Panc1 (cell line): ENCODE measurements around the gene ATP5F1D. TPM values are rescaled to one million over a fixed set of nuclear protein-coding genes. Genes with fewer than 3 reads are reported as not detected.

Source experiments
- ATAC-seq: fragments of 200-7000 bp; cut with Tn5 transposase; 2 replicates; pipeline ENCODE4 v1.9.1; 2020; ENCODE audit warnings: mild to moderate bottlenecking, moderate library complexity
- BruUV-seq: library from RNA; stranded (reverse); fragments of 400-500 nt; replicated peaks from 2 replicates; lab custom pipeline; 2021; lab: Mats Ljungman, UMichigan
- CTCF ChIA-PET: fragments of 300-600 bp; sonication (Branson Sonifier 250); formaldehyde crosslinking; loops from one replicate; lab custom pipeline; 2022; ENCODE audit warnings: antibody characterized with exemption; lab: Charles Lee
- POLR2A ChIA-PET: fragments of 300-600 bp; sonication (Branson Sonifier 250); formaldehyde crosslinking; loops from one replicate; lab custom pipeline; 2022; ENCODE audit warnings: antibody characterized with exemption; lab: Charles Lee
- DNase-seq: peaks from one replicate; pipeline ENCODE4 v3.0.0-alpha.2; 2010; ENCODE audit warnings: low read depth, low spot score
- H3K27ac ChIP-seq: 2 replicates; pipeline ENCODE4 v1.5.1; 2011; ENCODE audit warnings: mild to moderate bottlenecking, low read length, inconsistent platforms
- H3K27me3 ChIP-seq: fragments of 200-500 bp; sonication (Bioruptor generic); 2 replicates; pipeline ENCODE4 v1.6.0; 2014; ENCODE audit warnings: low read length, inconsistent platforms; ENCODE audit not compliant: control insufficient read depth, insufficient read depth
- H3K36me3 ChIP-seq: fragments of 200-500 bp; sonication (Bioruptor generic); 2 replicates; pipeline ENCODE4 v1.5.1; 2014; ENCODE audit warnings: inconsistent platforms, mild to moderate bottlenecking, low read length, moderate library complexity; ENCODE audit not compliant: control insufficient read depth, insufficient read depth
- H3K4me1 ChIP-seq: 2 replicates; pipeline ENCODE4 v1.5.1; 2011; ENCODE audit warnings: inconsistent platforms, mild to moderate bottlenecking, low read length, moderate library complexity; ENCODE audit not compliant: control insufficient read depth, insufficient read depth
- H3K4me3 ChIP-seq, 2 experiments: 2 replicates each; pipeline ENCODE4 v1.5.1; 2011 to 2012; ENCODE audit warnings: low read depth in 2 of 2, low read length in 2 of 2, mild to moderate bottlenecking in 2 of 2, inconsistent platforms in 1 of 2, moderate library complexity in 1 of 2
- H3K9me3 ChIP-seq: fragments of 200-500 bp; sonication (Bioruptor generic); 2 replicates; pipeline ENCODE4 v1.5.1; 2014; ENCODE audit warnings: low read depth, mild to moderate bottlenecking, inconsistent platforms, low read length, moderate library complexity; ENCODE audit not compliant: control insufficient read depth, insufficient read depth
- CTCF ChIP-seq: fragments of 450-650 bp; IDR thresholded peaks from 2 replicates; pipeline ENCODE4 v1.5.1; 2017; ENCODE audit warnings: mild to moderate bottlenecking
- POLR2AphosphoS5 ChIP-seq: IDR thresholded peaks from 2 replicates; pipeline ENCODE4 v1.6.1; 2012; ENCODE audit warnings: mild to moderate bottlenecking, low read depth, low read length, moderate library complexity
- REST ChIP-seq, 2 experiments: IDR thresholded peaks; 2 replicates each; pipeline ENCODE4 v1.6.1; 2011 to 2012; ENCODE audit warnings: low read depth in 2 of 2, control low read depth in 1 of 2, low read length in 1 of 2, mild to moderate bottlenecking in 1 of 2, moderate library complexity in 1 of 2; ENCODE audit not compliant: insufficient read depth in 1 of 2
- SIN3A ChIP-seq: IDR thresholded peaks from 2 replicates; pipeline ENCODE4 v1.6.1; 2012; ENCODE audit warnings: low read depth, mild to moderate bottlenecking, low read length, moderate library complexity, borderline replicate concordance; ENCODE audit not compliant: insufficient read depth
- TCF7L2 ChIP-seq: IDR thresholded peaks from 2 replicates; pipeline ENCODE4 v1.6.1; 2011; ENCODE audit warnings: mild to moderate bottlenecking, low read depth, low read length, inconsistent platforms
- in situ Hi-C: cut with HindIII; loops from 2 replicates; pipeline ENCODE4 v1.10.0; 2016; ENCODE audit warnings: low sequenced_read_pairs, low pct_unique_long_range_greater_than_20kb
- intact Hi-C: fragments of 100-400 bp; cut with micrococcal nuclease; formaldehyde crosslinking; loops from one replicate; pipeline ENCODE4 v1.10.0; 2022; ENCODE audit not compliant: unreplicated experiment
- total RNA-seq: library from RNA; stranded (reverse); gene quantifications from one replicate; pipeline ENCODE4 v1.2.1, GENCODE V29; 2021; ENCODE audit not compliant: unreplicated experiment

Gene ATP5F1D
- total RNA-seq, 1 experiment from 2014 or later, result 218 TPM

DNA sequence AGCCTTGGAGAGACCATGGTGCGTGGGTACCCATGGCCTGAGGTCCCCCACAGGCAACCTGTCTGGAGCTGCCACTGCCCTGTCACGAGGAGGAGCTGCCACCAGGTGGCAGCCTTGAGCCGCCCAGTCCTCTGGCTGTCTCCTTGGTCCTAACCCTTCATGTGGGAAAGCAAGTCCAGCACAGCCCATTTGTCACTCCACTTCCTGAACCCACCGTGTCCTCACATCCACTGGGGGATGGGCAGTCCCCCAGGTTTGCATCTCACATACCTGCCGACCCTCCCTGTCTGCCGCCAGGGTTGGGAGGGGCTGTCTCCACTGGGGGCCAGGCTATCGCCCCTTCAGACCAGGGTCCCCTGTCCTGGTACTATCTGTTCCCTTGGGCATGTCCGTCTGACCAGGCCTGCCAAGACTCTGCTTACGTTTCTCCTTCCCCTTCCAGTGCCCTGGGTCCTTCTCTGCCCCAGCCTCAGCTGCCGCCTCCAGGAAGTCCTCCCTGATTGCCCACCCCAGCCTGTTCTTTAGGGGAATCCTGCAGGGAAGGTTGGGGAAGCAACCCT, 38.3 kb downstream of the ATP5F1D start:
- CTCF ChIA-PET, result interaction anchor here (0.6 to 1.0 kb wide), 3 partner anchors 12 to 253 kb away, joined by 3 to 9 read pairs (median 3); no protein-coding TSS in a partner anchor
- POLR2A ChIA-PET, result interaction anchor here (0.6 kb wide), 1 partner anchor 95 kb away, joined by 4 read pairs; no protein-coding TSS in a partner anchor
- no peak overlapping the region for H3K27ac ChIP-seq

More for the DNA sequence above, 38.3 kb downstream of the ATP5F1D start:
- Histone ChIP-seq H3K4me1 (peaks cover 5% of the 10 kb centered on the region; the same call in 1 of the 2 replicates), H3K4me3 (no peak overlapping the region), H3K27me3 (no peaks in the 10 kb centered on the region), H3K9me3 (no peaks in the 10 kb centered on the region), H3K36me3 (no peaks in the 10 kb centered on the region)
- peak; percentile 59 for ATAC-seq
- in situ Hi-C loops (no loop called here), intact Hi-C loops (loop anchor here (10.0 kb wide), 1 partner anchor 95 kb away; no protein-coding TSS in a partner anchor)
- DNase-seq, result no peak
- TF ChIP-seq CTCF (peak; percentile 93), POLR2AphosphoS5 (peak; percentile 53; the same call in 1 of the 2 replicates), REST (IDR thresholded peaks at IDR 0.05; ENCODE audit: insufficient read depth in 1 of 2, low read depth in 2 of 2, low read length in 1 of 2) (no peak), SIN3A (no peak), TCF7L2 (no peak)
- BruUV-seq, result no TSS peak
